Kidney capillary endothelial cell (primary cell): Measurements from ENCODE around the gene AP3B1.
"Not testable (repeated sequence)": the region's sequence is repeated elsewhere in the genome, so short reads cannot be mapped to it uniquely, and the experiment has no call there.

Experiments used
- DNase-seq: peaks from one replicate; pipeline ENCODE4 v3.0.0-alpha.2; 2018; ENCODE audit warnings: low spot score

AP3B1 gene

GRCh38 chr5:78151594-78152271, 142.8 kb downstream of the AP3B1 start:
- DNase-seq, result no peak

- no peak for DNase-seq
Observed at GRCh38 chr5:78137290-78137689, 157.2 kb downstream of the AP3B1 start.

GRCh38 chr5:78133423-78133822, 161.1 kb downstream of the AP3B1 start:
- DNase-seq, result no peak

- DNase-seq, result no peak
Observed at GRCh38 chr5:78132507-78132906, 162.0 kb downstream of the AP3B1 start.

- no peak for DNase-seq
Observed at GRCh38 chr5:78129597-78129996, 164.9 kb downstream of the AP3B1 start.

GRCh38 chr5:78127875-78128274, 166.6 kb downstream of the AP3B1 start:
- no peak for DNase-seq

GRCh38 chr5:78126536-78126935, 168.0 kb downstream of the AP3B1 start:
- no peak for DNase-seq

- no peak for DNase-seq
Observed at GRCh38 chr5:78116167-78116566, 178.3 kb downstream of the AP3B1 start.

GRCh38 chr5:78113689-78114264, 180.7 kb downstream of the AP3B1 start:
- DNase-seq, result no peak

GRCh38 chr5:78112931-78113330, 181.6 kb downstream of the AP3B1 start:
- DNase-seq, result no peak

GRCh38 chr5:78109891-78110324, 184.6 kb downstream of the AP3B1 start:
- no peak for DNase-seq

GRCh38 chr5:78108564-78108963, 185.9 kb downstream of the AP3B1 start:
- DNase-seq, result no peak

GRCh38 chr5:78103232-78103918, 191.1 kb downstream of the AP3B1 start:
- no peak for DNase-seq

GRCh38 chr5:78102500-78102899, 192.0 kb downstream of the AP3B1 start:
- no peak for DNase-seq

- DNase-seq, result no peak
Observed at GRCh38 chr5:78095125-78095524, 199.4 kb downstream of the AP3B1 start.

- no peak for DNase-seq
Observed at GRCh38 chr5:78090002-78090401, 204.5 kb downstream of the AP3B1 start.

- no peak for DNase-seq
Observed at GRCh38 chr5:78078858-78079257, 215.6 kb downstream of the AP3B1 start.

GRCh38 chr5:78077369-78078068, 217.0 kb downstream of the AP3B1 start:
- no peak for DNase-seq

- no peak for DNase-seq
Observed at GRCh38 chr5:78076351-78076750, 218.1 kb downstream of the AP3B1 start.

- no peak for DNase-seq
Observed at GRCh38 chr5:78075301-78075700, 219.2 kb downstream of the AP3B1 start.

GRCh38 chr5:78070691-78071090, 223.8 kb downstream of the AP3B1 start:
- not testable (repeated sequence) for DNase-seq

GRCh38 chr5:78067581-78067980, 226.9 kb downstream of the AP3B1 start:
- DNase-seq, result not testable (repeated sequence)

GRCh38 chr5:78066722-78067121, 227.8 kb downstream of the AP3B1 start:
- DNase-seq, result not testable (repeated sequence)
